Measurements from ENCODE around the gene TGDS.

The TGDS gene

GRCh38 chr13:94598281-94598680 lies 2.3 kb upstream of the TGDS start:
- no peak for DNase-seq

DNA sequence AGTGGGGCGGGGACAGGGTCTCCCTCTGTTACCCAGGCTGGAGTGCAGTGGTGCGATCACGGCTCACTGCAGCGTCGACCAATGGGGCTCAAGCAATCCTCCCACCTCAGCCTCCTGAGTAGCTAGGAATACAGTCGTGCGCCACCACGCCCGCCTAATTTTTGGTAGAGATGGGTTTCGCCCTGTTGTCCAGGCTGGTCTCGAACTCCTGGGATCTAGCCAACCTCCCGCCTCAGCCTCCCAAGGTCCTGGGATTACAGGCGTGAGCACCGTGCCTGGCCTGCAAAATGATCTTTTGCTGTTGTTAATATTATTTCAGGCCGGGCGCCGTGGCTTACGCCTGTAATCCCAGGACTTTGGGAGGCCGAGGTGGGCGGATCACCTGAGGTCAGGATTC lies 621 bp upstream of the TGDS start:
- DNase-seq: no peak

DNA sequence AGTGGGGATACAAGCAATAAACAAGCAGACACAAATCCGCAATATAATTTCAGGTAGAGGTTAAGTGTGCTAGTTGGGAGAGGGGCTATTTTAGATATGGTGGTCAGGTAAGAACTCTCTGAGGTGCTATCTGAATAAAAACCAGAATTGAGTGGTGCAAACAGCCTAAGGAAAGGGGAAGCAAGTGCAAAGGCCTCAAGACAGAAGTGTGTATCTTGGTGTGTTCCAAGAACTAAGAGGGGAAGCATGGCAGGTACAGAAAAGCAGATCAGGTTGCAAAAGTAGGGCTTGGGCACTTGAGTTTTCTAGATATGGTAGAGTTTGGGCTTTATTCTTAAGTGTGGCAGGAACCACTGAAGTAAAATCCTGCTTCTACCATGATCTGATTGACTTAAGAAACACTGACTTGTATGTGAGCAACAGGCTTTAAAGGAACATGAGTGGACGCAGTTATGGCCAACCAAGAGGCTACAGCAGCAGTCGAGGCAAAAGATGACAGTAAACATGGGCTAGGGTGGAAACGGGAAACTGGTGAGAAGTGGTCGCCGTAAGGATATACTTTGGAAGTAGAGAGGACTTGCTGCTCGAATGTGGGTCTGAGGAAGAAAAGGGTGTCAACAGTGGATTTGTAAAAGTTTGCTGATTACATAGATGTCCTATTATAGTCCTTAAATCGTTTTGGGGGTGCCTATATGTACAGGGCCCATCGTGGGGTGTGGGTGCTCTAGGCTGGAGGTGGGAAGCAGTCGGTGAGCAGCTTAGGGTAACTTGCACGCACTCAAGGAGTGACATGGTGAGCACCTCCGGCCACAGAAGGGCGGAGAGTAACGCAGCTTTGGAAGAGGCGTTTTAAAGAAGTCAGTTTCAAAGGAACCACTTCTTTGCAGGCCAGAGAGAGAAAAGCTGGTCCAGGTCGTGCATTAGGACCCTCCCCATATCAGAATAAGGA lies 677 bp downstream of the TGDS start:
- peak; percentile 58 for DNase-seq

- DNase-seq: no peak
Observed at GRCh38 chr13:94590744-94591143, 5.2 kb downstream of the TGDS start.

GRCh38 chr13:94588541-94588940 lies 7.4 kb downstream of the TGDS start:
- no peak for DNase-seq

DNA sequence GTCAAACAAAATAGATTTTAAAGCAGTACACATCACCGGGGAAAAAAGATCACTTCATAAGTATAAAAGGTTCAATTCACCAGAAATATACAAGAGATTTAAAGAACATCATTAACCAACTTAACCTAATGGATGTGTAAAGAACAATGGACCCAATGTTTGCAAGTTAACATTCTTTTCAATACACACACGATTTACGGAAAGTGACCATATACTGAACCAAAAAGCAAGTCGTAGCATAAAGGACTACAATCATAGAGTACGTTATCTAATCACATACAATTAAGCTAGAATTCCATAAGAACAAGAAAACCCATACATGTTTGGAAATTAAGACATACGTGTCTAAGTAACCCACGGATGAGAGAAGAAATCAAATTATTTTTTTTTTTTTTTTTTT lies 9.6 kb downstream of the TGDS start:
- DNase-seq: no peak

GRCh38 chr13:94585543-94586101 lies 10.3 kb downstream of the TGDS start:
- no peak for DNase-seq

DNA sequence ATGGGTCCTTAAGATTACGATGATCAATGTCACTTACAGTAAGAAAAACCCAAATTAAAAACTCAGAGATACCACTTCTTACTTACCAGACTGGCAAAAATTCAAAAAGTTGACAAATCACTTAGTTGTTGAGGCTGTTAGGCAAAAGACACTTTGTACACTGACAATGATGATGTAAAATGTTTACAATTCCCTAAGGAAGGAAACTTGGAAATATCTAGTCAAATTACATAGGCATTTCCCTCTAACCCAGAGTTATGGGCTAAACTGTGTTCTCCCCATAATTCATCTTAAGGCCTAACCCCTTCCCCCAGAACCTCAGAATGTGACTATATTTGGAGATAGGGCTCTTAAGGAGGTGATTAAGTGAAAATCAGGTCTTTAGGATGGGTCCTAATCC lies 12.0 kb downstream of the TGDS start:
- DNase-seq: no peak

DNA sequence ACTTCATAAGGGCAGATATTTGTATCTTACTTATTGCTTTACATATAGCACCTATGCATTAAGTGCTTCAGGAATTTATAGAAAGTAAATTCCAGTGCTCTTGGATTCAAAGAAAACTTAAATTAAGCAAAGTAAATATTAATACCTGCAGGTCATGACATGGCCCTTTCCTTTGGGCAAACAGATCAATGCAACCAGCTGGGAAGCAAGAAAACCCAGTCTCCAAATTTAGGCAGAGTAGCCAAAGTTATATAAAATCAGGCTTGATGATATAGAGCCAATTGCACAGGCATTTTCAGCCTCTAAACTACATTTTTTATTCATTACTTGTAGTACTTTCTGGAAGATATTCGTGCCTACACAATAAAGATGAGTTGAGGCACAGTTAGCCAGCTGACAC lies 16.9 kb downstream of the TGDS start:
- DNase-seq: no peak

GRCh38 chr13:94569615-94570014 lies 26.3 kb downstream of the TGDS start:
- no peak for DNase-seq

- no peak for DNase-seq
Observed at GRCh38 chr13:94568443-94568842, 27.5 kb downstream of the TGDS start.

- no peak for DNase-seq
Observed at GRCh38 chr13:94567581-94567980, 28.4 kb downstream of the TGDS start.

GRCh38 chr13:94561126-94561525 lies 34.8 kb downstream of the TGDS start:
- no peak for DNase-seq

DNA sequence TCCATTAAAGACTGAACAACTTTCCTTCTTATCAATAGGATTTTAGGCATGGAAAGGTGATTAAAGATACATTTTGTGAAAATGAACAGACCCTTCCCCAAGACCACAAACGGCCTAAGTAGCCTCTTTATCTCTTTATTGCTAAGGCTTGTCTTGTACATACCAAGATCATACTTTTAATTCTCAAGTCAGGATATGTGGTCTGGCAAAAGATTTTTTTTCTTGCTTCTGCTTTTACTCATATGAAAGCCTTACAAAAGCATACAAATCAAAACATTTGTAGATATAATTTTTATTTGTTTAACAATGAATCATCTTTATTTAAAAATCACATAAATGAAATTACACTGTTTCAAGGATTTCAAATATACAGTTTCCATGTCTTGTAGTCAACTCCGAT lies 35.8 kb downstream of the TGDS start:
- no peak for DNase-seq

DNA sequence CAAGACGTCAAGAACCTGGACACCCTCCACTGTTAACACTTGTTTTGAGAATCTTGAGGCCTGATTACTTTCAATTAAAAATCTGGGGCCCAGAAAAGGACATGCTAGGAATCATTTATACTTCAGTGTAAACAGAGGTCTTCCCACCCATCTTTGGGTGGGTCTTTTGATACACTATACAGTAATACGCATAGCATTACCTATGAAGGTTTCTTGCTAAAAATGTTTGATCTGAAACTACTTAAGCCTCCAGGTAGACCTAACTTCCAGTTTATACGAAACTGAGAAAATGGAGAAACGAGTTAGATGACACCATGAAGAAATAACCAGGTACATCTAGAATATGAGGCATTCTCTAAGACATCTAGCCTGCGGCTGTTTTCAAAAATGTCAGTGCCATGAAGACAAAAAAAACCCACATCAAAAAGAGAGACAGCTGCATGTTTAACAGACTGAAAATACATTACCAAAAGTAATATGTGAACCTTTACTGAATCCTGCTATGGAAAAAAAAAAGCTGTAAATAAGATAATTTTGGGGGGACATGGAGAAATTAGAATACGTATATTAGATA lies 36.6 kb downstream of the TGDS start:
- no peak for DNase-seq

GRCh38 chr13:94558716-94559115 lies 37.2 kb downstream of the TGDS start:
- no peak for DNase-seq

GRCh38 chr13:94557684-94558235 lies 38.2 kb downstream of the TGDS start:
- no peak for DNase-seq

- no peak for DNase-seq
Observed at GRCh38 chr13:94556621-94557020, 39.3 kb downstream of the TGDS start.

GRCh38 chr13:94556041-94556440 lies 39.9 kb downstream of the TGDS start:
- no peak for DNase-seq

- no peak for DNase-seq
Observed at GRCh38 chr13:94553766-94554165, 42.2 kb downstream of the TGDS start.

DNA sequence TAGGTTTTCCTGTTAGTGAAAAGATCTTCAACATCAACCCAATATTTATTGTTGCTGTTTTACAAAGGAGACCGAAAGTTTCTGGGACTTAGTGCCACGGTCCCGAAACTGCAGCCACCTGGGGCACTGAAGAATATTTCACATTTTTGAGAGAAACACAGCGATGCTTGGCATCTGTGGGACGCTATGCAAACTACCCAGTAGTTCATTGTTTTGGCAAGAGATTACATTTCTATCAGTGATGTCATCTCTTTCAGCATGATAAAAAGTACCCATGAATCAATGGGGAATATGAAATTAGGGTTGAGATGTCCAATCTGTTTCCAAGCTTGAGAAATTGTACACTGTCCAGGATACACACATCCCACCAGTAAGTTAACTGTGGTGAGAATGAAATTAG lies 43.9 kb downstream of the TGDS start:
- DNase-seq: no peak

- no peak for DNase-seq
Observed at GRCh38 chr13:94550062-94550738, 45.8 kb downstream of the TGDS start.

Data from activated naive CD4-positive, alpha-beta T cell treated with Interleukin-2 at 50 U/mL for 16 hours (primary cell).